Activated B cell treated with CpG ODN at 0.5 μM for 24 hours (primary cell): ENCODE data around the gene LILRB3. TPM values are rescaled to one million over a fixed set of nuclear protein-coding genes. Genes with fewer than 3 reads are reported as not detected.
"Not testable (repeated sequence)": the region's sequence is repeated elsewhere in the genome, so short reads cannot be mapped to it uniquely, and the experiment has no call there.

Source experiments
- ATAC-seq: fragments of 200-7000 bp; cut with Tn5 transposase; one replicate; pipeline ENCODE4 v1.10.0; 2021; ENCODE audit warnings: low read depth, mild to moderate bottlenecking, moderate library complexity
- CTCF ChIA-PET: fragments of 350-600 bp; sonication (Branson Sonifier 250); formaldehyde crosslinking; loops from one replicate; lab custom pipeline; 2021; ENCODE audit warnings: antibody characterized with exemption; lab: Charles Lee
- POLR2A ChIA-PET: fragments of 350-600 bp; sonication (Branson Sonifier 250); formaldehyde crosslinking; loops from one replicate; lab custom pipeline; 2021; ENCODE audit warnings: antibody characterized with exemption; lab: Charles Lee
- DNase-seq: peaks from one replicate; pipeline ENCODE4 v3.0.0; 2022
- H3K27ac Mint-ChIP-seq: one replicate; pipeline ENCODE4 v1.8.0; 2020; ENCODE audit warnings: mixed read lengths
- H3K27me3 Mint-ChIP-seq: one replicate; pipeline ENCODE4 v1.8.0; 2021; ENCODE audit warnings: mixed read lengths
- H3K36me3 Mint-ChIP-seq: one replicate; pipeline ENCODE4 v1.8.0; 2021; ENCODE audit warnings: low read depth, mixed read lengths
- H3K4me1 Mint-ChIP-seq: one replicate; pipeline ENCODE4 v1.8.0; 2021; ENCODE audit warnings: mixed read lengths
- H3K4me3 Mint-ChIP-seq: one replicate; pipeline ENCODE4 v1.8.0; 2020; ENCODE audit warnings: mild to moderate bottlenecking, mixed read lengths
- H3K9me3 Mint-ChIP-seq: one replicate; pipeline ENCODE4 v1.8.0; 2020; ENCODE audit warnings: mixed read lengths
- CTCF ChIP-seq: fragments of 200-600 bp; IDR thresholded peaks from one replicate; pipeline ENCODE4 v1.8.0; 2022; ENCODE audit warnings: antibody characterized with exemption, mild to moderate bottlenecking
- intact Hi-C: fragments of 100-400 bp; cut with micrococcal nuclease; formaldehyde crosslinking; loops from one replicate; pipeline ENCODE4 v1.15.1; 2024
- total RNA-seq: library from RNA; stranded (reverse); gene quantifications from 2 replicates; pipeline ENCODE4 v1.2.3, GENCODE V29; 2022

Gene LILRB3
- total RNA-seq, 1 donor from 2014 or later: 1.1 TPM

- TF ChIP-seq CTCF: no peak
- POLR2A ChIA-PET: interaction anchor here (0.7 to 6.5 kb wide), 7 partner anchors 9 to 249 kb away, joined by 3 to 244 read pairs (median 14); partner anchors contain the start of genes CNOT3, LENG8, MBOAT7 and PRPF31
- intact Hi-C loops: no loop called here
- no peaks in the 10 kb centered on the region for H3K9me3 Mint-ChIP-seq
- no peak for ATAC-seq
- DNase-seq: no peak
- peaks cover 47% of the 10 kb centered on the region for H3K36me3 Mint-ChIP-seq
- H3K27me3 Mint-ChIP-seq: no peaks in the 10 kb centered on the region
- peaks cover 47% of the 10 kb centered on the region for H3K4me1 Mint-ChIP-seq
- CTCF ChIA-PET: interaction anchor here (0.7 kb wide), 1 partner anchor 10 kb away, joined by 3 read pairs; the partner anchor contains the start of gene MBOAT7
- H3K4me3 Mint-ChIP-seq: peak overlapping the region; percentile 44
- peak overlapping the region; percentile 50 for H3K27ac Mint-ChIP-seq
These were observed 23.4 kb downstream of the LILRB3 start for GRCh38 chr19:54199401-54199800.

- DNase-seq (no peak), ATAC-seq (no peak)
- Mint-ChIP-seq H3K9me3 (no peaks in the 10 kb centered on the region), H3K36me3 (peaks cover 42% of the 10 kb centered on the region), H3K4me1 (peaks cover 30% of the 10 kb centered on the region), H3K27ac (no peak overlapping the region), H3K27me3 (no peaks in the 10 kb centered on the region), H3K4me3 (no peak overlapping the region)
- CTCF ChIA-PET: no interaction called here
- intact Hi-C loops: no loop called here
- TF ChIP-seq CTCF: no peak
- POLR2A ChIA-PET: interaction anchor here (1.5 to 6.5 kb wide), 2 partner anchors 8 to 82 kb away, joined by 3 to 244 read pairs; partner anchors contain the start of genes MBOAT7, PRPF31, TFPT and TSEN34
These were observed 25.7 kb downstream of the LILRB3 start for GRCh38 chr19:54197121-54197520.

- CTCF ChIA-PET: no interaction called here
- no peaks in the 10 kb centered on the region for H3K27me3 Mint-ChIP-seq
- H3K27ac Mint-ChIP-seq: no peak overlapping the region
- H3K36me3 Mint-ChIP-seq: peaks cover 38% of the 10 kb centered on the region
- TF ChIP-seq CTCF: no peak
- POLR2A ChIA-PET: interaction anchor here (1.5 kb wide), 1 partner anchor 81 kb away, joined by 3 read pairs; the partner anchor contains the start of genes PRPF31 and TFPT
- intact Hi-C loops: no loop called here
- H3K4me1 Mint-ChIP-seq: peaks cover 30% of the 10 kb centered on the region
- H3K9me3 Mint-ChIP-seq: no peaks in the 10 kb centered on the region
- no peak overlapping the region for H3K4me3 Mint-ChIP-seq
- no peak for ATAC-seq
- no peak for DNase-seq
These were observed 26.3 kb downstream of the LILRB3 start for GRCh38 chr19:54196536-54196935.

GRCh38 chr19:54194463-54194862 is 28.3 kb downstream of the LILRB3 start:
- intact Hi-C loops, H3K4me3 Mint-ChIP-seq, DNase-seq, ATAC-seq, CTCF ChIA-PET, H3K27me3 Mint-ChIP-seq, H3K9me3 Mint-ChIP-seq, H3K27ac Mint-ChIP-seq: not testable (repeated sequence)
- POLR2A ChIA-PET: interaction anchor here (1.6 kb wide), 1 partner anchor 13 kb away, joined by 5 read pairs; no protein-coding TSS in a partner anchor
- Mint-ChIP-seq H3K36me3 (peaks cover 35% of the 10 kb centered on the region), H3K4me1 (peaks cover 19% of the 10 kb centered on the region)

- ChIA-PET POLR2A (interaction anchor here (0.7 to 7.7 kb wide), 2 partner anchors 7 to 256 kb away, joined by 3 to 244 read pairs; partner anchors contain the start of genes LENG8 and RPS9), CTCF (no interaction called here)
- ATAC-seq (no peak), DNase-seq (no peak)
- H3K4me3 Mint-ChIP-seq: peak overlapping the region; percentile 65
- peaks cover 35% of the 10 kb centered on the region for H3K36me3 Mint-ChIP-seq
- H3K4me1 Mint-ChIP-seq: peaks cover 27% of the 10 kb centered on the region
- no peaks in the 10 kb centered on the region for H3K9me3 Mint-ChIP-seq
- H3K27ac Mint-ChIP-seq: no peak overlapping the region
- no peaks in the 10 kb centered on the region for H3K27me3 Mint-ChIP-seq
- TF ChIP-seq CTCF: no peak
- intact Hi-C loops: no loop called here
These were observed 29.8 kb downstream of the LILRB3 start for GRCh38 chr19:54193011-54193410.
